Caco-2 (cell line): ENCODE results near the gene CHST3. TPM values are rescaled to one million over a fixed set of nuclear protein-coding genes. Genes with fewer than 3 reads are reported as not detected.
"Not testable (repeated sequence)": the region's sequence is repeated elsewhere in the genome, so short reads cannot be mapped to it uniquely, and the experiment has no call there.

Source experiments
- BruUV-seq: library from RNA; stranded (reverse); fragments of 400-500 nt; replicated peaks from 2 replicates; lab custom pipeline; 2021; lab: Mats Ljungman, UMichigan
- CTCF ChIA-PET: fragments of 300-600 bp; sonication (Branson Sonifier 250); formaldehyde crosslinking; loops from one replicate; lab custom pipeline; 2022; ENCODE audit warnings: antibody characterized with exemption; lab: Charles Lee
- POLR2A ChIA-PET: fragments of 300-600 bp; sonication (Branson Sonifier 250); formaldehyde crosslinking; loops from one replicate; lab custom pipeline; 2022; ENCODE audit warnings: antibody characterized with exemption; lab: Charles Lee
- DNase-seq, 2 experiments: peaks; one replicate each; pipeline versions ENCODE4 v3.0.0 to v3.0.0-alpha.2; 2020 to 2022
- H3K27me3 ChIP-seq: replicated peaks from 2 replicates; pipeline ENCODE4 v1.6.0; 2011; ENCODE audit warnings: low read length; ENCODE audit not compliant: control insufficient read depth, insufficient read depth
- H3K36me3 ChIP-seq: 2 replicates; pipeline ENCODE4 v1.5.1; 2011; ENCODE audit warnings: low read length; ENCODE audit not compliant: control insufficient read depth, insufficient read depth
- H3K4me1 ChIP-seq: fragments of 250-450 bp; sonication (Bioruptor Pico); 2 replicates; pipeline ENCODE4 v1.5.1; 2020; ENCODE audit warnings: mild to moderate bottlenecking
- H3K4me3 ChIP-seq: 2 replicates; pipeline ENCODE4 v1.5.1; 2011; ENCODE audit warnings: low read depth, mild to moderate bottlenecking, control low read depth, low read length
- H3K9me3 ChIP-seq: fragments of 250-450 bp; sonication (Bioruptor Pico); 2 replicates; pipeline ENCODE4 v1.5.1; 2020; ENCODE audit warnings: mild to moderate bottlenecking, moderate library complexity
- H3K27ac Mint-ChIP-seq: one replicate; pipeline ENCODE4 v1.8.0; 2022; ENCODE audit warnings: mixed read lengths; ENCODE audit not compliant: unreplicated experiment
- H3K27me3 Mint-ChIP-seq: one replicate; pipeline ENCODE4 v1.8.0; 2022; ENCODE audit warnings: mixed read lengths; ENCODE audit not compliant: insufficient read depth, unreplicated experiment
- H3K36me3 Mint-ChIP-seq: one replicate; pipeline ENCODE4 v1.8.0; 2022; ENCODE audit warnings: mild to moderate bottlenecking, mixed read lengths; ENCODE audit not compliant: insufficient read depth, unreplicated experiment
- H3K4me1 Mint-ChIP-seq: one replicate; pipeline ENCODE4 v1.8.0; 2022; ENCODE audit warnings: low read depth, mixed read lengths; ENCODE audit not compliant: unreplicated experiment
- H3K4me3 Mint-ChIP-seq: one replicate; pipeline ENCODE4 v1.8.0; 2022; ENCODE audit warnings: mild to moderate bottlenecking, moderate library complexity, mixed read lengths; ENCODE audit not compliant: unreplicated experiment
- H3K9me3 Mint-ChIP-seq: one replicate; pipeline ENCODE4 v1.8.0; 2022; ENCODE audit warnings: mixed read lengths; ENCODE audit not compliant: unreplicated experiment
- intact Hi-C: fragments of 100-400 bp; cut with micrococcal nuclease; formaldehyde crosslinking; loops from one replicate; pipeline ENCODE4 v1.10.0; 2022; ENCODE audit not compliant: unreplicated experiment
- total RNA-seq: library from RNA; stranded (reverse); gene quantifications from 2 replicates; pipeline ENCODE4 v1.2.3, GENCODE V29; 2022
- TF ChIP-seq, protein P1 (sequence below), 2 experiments: fragments of 200-600 bp in 1 of 2; IDR thresholded peaks; 1 replicate in 1 of 2; 2 replicates in 1 of 2; pipeline versions ENCODE4 v1.5.1 to v1.8.0; 2011 to 2022; ENCODE audit warnings: antibody characterized with exemption in 1 of 2, control low read depth in 1 of 2, inconsistent platforms in 1 of 2, low read depth in 1 of 2, low read length in 1 of 2, mild to moderate bottlenecking in 1 of 2, moderate library complexity in 1 of 2; ENCODE audit not compliant: insufficient read depth in 1 of 2, severe bottlenecking in 1 of 2, unreplicated experiment in 1 of 2

The CHST3 gene
- total RNA-seq, 1 experiment from 2014 or later: 46.0 TPM

DNA sequence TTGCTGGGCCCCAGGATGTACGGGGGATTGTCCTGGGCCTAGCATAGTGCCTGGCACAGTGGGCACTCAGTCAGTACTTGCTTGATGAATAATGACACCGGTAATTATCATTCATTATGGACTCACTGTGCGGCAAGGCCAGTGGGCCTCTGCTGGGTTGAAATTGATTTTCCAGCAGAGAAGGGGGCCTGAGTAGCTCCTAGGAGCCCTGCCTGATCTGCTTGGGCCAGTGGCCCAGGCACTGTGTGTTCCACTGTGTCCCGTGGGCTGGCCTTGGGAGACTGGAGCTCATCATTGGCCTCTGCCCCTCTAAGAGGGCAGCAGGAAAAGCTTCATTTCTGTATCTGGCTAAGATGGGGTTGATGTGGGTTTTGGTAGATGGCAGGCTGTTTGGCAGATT lies 1.4 kb downstream of the CHST3 start:
- POLR2A ChIA-PET: interaction anchor here (0.7 kb wide), 1 partner anchor 70 kb away, joined by 3 read pairs; no protein-coding TSS in a partner anchor
- no peaks in the 10 kb centered on the region for H3K27me3 Mint-ChIP-seq
- H3K36me3 ChIP-seq: no peaks in the 10 kb centered on the region
- peaks cover 45% of the 10 kb centered on the region for H3K36me3 Mint-ChIP-seq
- peak overlapping the region; percentile 84 for H3K4me3 ChIP-seq
- TF ChIP-seq, protein P1, sequence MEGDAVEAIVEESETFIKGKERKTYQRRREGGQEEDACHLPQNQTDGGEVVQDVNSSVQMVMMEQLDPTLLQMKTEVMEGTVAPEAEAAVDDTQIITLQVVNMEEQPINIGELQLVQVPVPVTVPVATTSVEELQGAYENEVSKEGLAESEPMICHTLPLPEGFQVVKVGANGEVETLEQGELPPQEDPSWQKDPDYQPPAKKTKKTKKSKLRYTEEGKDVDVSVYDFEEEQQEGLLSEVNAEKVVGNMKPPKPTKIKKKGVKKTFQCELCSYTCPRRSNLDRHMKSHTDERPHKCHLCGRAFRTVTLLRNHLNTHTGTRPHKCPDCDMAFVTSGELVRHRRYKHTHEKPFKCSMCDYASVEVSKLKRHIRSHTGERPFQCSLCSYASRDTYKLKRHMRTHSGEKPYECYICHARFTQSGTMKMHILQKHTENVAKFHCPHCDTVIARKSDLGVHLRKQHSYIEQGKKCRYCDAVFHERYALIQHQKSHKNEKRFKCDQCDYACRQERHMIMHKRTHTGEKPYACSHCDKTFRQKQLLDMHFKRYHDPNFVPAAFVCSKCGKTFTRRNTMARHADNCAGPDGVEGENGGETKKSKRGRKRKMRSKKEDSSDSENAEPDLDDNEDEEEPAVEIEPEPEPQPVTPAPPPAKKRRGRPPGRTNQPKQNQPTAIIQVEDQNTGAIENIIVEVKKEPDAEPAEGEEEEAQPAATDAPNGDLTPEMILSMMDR (IDR thresholded peaks at IDR 0.05; ENCODE audit: insufficient read depth in 1 of 2, low read depth in 1 of 2, low read length in 1 of 2, severe bottlenecking in 1 of 2, unreplicated experiment in 1 of 2): no peak
- no peaks in the 10 kb centered on the region for H3K9me3 ChIP-seq
- intact Hi-C loops: no loop called here
- CTCF ChIA-PET: no interaction called here
- no TSS peak for BruUV-seq
- H3K27me3 ChIP-seq: no peaks in the 10 kb centered on the region
- peaks cover 62% of the 10 kb centered on the region for H3K4me1 Mint-ChIP-seq
- H3K4me3 Mint-ChIP-seq: peak overlapping the region; percentile 99
- peak overlapping the region; percentile 96 for H3K27ac Mint-ChIP-seq
- H3K4me1 ChIP-seq: peaks cover 69% of the 10 kb centered on the region
- no peak for DNase-seq
- no peaks in the 10 kb centered on the region for H3K9me3 Mint-ChIP-seq

DNA sequence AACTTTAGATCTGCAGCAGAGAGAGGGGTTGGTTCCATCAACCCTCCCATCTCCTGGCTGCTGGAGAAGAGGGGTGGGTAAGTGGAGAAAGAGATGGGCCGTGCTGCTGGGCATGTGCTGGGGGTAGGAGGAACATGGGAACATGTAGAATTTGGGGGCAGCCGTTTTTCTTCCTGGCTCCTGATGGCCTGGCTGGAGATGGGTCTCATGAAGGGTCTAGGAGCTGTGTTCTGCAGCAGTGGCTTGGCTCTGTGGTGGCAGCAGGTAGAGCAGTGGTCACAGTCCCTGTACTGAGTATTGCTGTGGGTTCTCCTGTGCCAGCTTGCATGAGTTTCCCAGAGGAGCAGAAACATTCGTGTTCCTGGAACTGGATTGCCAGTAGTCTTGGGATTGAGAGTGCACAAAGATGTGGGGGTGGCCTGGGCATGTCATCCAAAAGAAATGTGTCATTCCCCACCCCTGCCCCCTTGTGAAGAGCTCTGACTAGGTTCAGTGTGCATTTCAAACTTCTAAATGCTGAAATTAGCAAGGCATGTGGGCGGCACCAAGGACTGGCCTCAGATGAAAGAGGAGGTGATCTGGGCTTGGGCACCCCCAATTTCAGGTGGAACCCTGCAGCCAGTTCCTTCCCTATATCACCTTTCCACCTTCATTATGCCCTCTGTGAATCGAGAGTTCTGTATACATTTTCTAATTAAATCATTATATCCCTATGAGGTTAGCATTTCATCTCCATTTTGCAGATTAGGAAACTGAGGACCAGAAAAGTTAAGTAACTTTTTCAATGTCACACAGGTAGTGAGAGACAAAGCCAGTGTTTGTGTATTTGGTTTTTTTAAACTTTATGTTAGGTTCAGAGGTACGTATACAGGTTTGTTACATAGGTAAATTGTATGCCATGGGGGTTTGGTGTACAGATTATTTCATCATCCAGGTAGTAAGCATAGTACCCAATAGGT lies 2.1 kb downstream of the CHST3 start:
- Histone ChIP-seq H3K4me1 (peaks cover 68% of the 10 kb centered on the region), H3K4me3 (peak overlapping the region; percentile 84), H3K36me3 (no peaks in the 10 kb centered on the region), H3K27me3 (no peaks in the 10 kb centered on the region), H3K9me3 (no peaks in the 10 kb centered on the region)
- Mint-ChIP-seq H3K9me3 (no peaks in the 10 kb centered on the region), H3K27ac (peak overlapping the region; percentile 96), H3K27me3 (no peaks in the 10 kb centered on the region), H3K4me3 (peak overlapping the region; percentile 99), H3K36me3 (peaks cover 52% of the 10 kb centered on the region), H3K4me1 (peaks cover 67% of the 10 kb centered on the region)
- ChIA-PET POLR2A (interaction anchor here (0.7 kb wide), 1 partner anchor 69 kb away, joined by 3 read pairs; no protein-coding TSS in a partner anchor), CTCF (interaction anchor here (0.6 kb wide), 1 partner anchor 37 kb away, joined by 6 read pairs; no protein-coding TSS in a partner anchor)
- intact Hi-C loops: no loop called here
- DNase-seq: no peak
- TF ChIP-seq, protein P1 (IDR thresholded peaks at IDR 0.05; ENCODE audit: insufficient read depth in 1 of 2, low read depth in 1 of 2, low read length in 1 of 2, severe bottlenecking in 1 of 2, unreplicated experiment in 1 of 2): no peak
- BruUV-seq: TSS peak; percentile 6

DNA sequence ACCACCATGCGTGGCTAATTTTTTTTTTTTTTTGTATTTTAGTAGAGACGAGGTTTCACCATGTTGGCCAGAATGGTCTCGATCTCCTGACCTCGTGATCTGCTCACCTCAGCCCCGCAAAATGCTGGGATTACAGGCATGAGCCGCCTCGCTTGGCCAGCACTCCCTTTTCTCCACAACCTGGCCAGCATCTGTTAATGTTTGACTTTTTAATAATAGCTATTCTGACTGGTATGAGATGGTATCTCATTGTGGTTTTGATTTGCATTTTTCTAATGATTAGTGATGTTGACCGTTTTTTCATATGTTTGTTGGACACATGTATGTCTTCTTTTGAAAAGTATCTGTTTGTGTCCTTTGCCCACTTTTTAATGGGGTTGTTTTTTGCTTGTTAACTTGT lies 3.8 kb downstream of the CHST3 start:
- H3K36me3 Mint-ChIP-seq: peaks cover 63% of the 10 kb centered on the region
- peak; percentile 69 to 70 for DNase-seq
- H3K36me3 ChIP-seq, H3K9me3 ChIP-seq, H3K4me3 ChIP-seq, intact Hi-C loops, H3K27me3 Mint-ChIP-seq, H3K9me3 Mint-ChIP-seq, BruUV-seq, H3K27me3 ChIP-seq: not testable (repeated sequence)
- ChIA-PET POLR2A (interaction anchor here (0.6 to 0.7 kb wide), 2 partner anchors 50 to 63 kb away, joined by 3 read pairs; no protein-coding TSS in a partner anchor), CTCF (interaction anchor here (0.7 to 1.9 kb wide), 5 partner anchors 52 to 265 kb away, joined by 3 to 15 read pairs (median 8); no protein-coding TSS in a partner anchor)
- peak overlapping the region; percentile 96 for H3K27ac Mint-ChIP-seq
- peak overlapping the region; percentile 58 for H3K4me3 Mint-ChIP-seq
- H3K4me1 Mint-ChIP-seq: peaks cover 51% of the 10 kb centered on the region
- peaks cover 53% of the 10 kb centered on the region for H3K4me1 ChIP-seq
